GM21528 (cell line): ENCODE measurements around the gene IQSEC3.
"Not testable (repeated sequence)": the region's sequence is repeated elsewhere in the genome, so short reads cannot be mapped to it uniquely, and the experiment has no call there.

Experiments used
- ATAC-seq: cut with Tn5 transposase; IDR thresholded peaks from one replicate; pipeline ENCODE4 v1.9.1; 2021; ENCODE audit warnings: mild to moderate bottlenecking, moderate library complexity; ENCODE audit not compliant: unreplicated experiment, low FRiP score

Gene IQSEC3

DNA sequence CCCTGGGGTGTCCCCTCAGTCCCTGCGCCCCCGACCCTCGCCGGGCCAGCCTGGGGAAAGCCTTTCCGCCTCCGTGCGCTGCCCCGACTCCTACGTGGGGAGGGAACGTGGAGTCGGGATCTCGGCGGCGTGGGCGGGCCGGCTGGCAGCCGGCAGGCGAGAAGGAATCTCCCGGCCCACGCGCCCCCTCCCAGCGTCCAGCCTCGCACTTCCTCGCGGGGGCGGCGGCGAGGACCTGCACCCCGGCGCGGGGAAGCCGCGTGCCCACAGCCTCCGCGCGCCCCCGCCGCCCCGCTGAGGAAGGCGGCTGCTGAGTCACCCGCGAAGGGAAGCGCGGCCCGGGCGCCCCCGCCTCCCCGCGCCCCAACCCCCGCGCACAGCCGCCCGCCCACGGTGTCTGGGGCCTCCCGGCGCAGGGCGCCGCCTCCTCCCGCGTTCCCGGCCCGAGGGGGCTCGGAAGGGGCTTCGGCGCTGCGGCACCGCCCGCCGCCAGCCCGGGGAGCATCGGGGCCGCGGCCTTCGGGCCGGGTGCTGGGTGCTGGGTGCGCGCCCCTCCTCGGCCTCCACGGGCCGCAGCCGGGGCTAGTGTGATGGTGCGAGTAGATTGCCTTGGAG, 11.3 kb downstream of the IQSEC3 start:
- ATAC-seq, result not testable (repeated sequence)

DNA sequence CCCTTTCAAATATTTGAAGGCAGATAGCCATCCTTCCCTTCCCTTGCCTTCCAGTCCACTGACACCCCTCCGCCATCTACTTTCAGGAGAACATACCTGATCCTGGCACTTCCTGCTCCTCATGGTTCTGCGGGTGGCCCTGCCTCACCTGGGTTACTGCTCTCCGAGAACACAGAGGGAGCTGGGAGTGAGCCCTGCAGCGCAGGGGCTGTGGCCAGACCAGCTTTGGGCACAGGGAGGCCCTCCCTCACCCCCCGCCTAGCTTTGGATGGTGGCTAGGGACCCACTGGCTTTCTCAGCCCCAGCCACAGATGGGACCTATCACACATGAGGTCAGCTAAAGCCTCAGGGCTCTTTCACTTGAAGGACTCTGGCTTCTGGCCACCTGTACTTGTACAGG, 12.4 kb downstream of the IQSEC3 start:
- ATAC-seq, result no peak

DNA sequence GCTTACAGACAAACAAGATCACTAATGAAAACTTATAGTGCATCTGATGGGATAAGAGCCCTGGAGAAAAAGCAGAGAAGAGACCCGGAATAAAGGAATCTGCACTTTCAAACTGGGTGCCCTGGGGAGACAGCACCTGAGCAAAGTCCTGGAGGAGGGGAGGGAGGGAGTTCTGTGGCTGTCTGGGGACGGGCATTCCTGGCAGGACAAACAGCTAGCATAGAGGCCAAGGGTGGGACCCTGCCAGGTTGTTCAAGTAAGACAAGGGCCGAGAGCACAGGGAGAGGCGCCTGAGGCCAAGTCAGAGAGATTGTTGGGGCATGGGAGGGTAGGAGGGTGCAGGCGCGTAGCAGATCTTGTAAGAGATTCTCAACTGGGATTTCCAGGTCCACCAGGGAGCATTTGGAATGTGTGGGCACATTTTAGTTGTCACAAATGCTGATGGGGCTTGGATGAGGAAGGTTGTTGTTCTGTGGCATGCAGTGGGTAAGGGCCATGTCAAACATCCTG, 14.2 kb downstream of the IQSEC3 start:
- no peak for ATAC-seq

DNA sequence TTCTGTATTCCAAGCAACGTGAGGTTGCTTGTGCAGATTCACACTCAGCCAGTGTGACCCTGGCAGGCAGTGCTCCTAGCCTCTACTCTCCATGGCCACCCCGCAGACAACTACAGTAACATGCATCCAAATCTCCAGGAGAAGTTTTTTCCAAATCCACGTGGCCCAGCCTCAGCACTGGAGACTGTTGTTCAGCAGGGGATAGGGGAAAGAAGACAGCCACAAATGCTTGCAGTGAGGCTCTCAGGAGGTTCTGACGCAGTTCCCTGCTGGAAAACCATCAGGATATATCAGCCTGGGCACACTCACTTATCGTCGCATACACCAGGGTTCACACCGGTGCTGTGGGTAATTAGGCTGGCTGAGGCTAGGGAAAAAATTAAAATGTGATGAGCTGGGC, 16.2 kb downstream of the IQSEC3 start:
- no peak for ATAC-seq

DNA sequence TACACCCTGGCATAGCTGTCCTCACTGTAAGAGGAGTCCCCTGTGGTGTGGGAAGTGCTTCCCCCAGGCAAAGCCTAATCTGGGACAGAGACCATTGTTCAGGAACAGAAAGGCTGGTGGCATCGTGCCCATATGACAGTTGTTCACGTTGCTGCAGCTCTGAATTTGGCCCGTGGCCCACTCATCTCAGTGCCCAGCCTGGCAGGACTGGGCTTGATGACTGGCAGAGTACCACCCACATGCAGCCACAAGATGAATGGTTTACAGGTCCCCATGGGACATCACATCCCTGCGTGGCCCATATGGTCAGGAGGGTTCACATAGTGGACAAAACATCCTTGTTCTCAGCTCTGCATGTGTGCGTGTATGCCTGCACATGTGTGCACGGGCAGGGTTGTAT, 17.5 kb downstream of the IQSEC3 start:
- ATAC-seq, result no peak

DNA sequence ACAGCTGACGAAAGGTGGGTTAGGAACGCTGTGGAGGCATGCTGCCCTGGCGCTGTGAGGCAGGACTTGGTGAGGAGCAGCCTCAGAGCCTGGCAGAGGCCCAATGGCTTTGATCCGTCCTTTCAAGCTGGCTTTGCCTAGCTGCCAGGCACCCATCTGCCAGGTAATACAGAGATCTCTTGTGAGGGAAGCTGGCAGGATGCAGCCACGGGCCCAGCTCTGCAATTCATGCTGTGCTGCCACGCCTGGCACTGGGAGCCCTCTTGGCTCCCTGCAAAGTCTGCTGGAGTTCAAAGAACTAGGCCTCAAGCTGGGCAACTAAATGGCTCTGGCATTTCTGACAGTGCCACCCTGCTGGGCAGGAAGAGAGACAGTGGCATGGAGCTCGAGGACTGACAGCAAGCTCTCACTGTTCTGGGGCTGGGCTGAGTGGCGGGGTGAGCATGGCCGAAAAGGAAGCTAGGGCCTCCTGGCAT, 18.7 kb downstream of the IQSEC3 start:
- no peak for ATAC-seq

DNA sequence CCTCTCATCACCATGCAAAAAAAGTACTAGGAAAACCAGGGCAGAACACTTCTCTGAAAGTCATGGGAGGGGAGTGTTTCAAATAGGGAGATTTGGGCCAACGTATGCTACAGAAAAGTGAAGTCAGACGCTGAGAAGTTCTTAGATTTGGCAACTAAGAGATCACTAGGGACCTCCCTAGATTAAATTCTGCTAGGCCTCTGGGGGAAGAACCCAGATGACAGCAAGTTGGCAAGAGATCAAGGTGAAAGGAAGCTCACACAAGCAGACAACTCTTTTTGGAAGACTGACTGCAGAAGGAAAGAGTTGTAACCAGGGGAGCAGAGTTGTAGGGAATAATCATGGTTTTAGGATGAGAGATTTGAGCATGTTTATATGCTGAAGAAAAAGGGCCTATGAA, 20.7 kb downstream of the IQSEC3 start:
- no peak for ATAC-seq

DNA sequence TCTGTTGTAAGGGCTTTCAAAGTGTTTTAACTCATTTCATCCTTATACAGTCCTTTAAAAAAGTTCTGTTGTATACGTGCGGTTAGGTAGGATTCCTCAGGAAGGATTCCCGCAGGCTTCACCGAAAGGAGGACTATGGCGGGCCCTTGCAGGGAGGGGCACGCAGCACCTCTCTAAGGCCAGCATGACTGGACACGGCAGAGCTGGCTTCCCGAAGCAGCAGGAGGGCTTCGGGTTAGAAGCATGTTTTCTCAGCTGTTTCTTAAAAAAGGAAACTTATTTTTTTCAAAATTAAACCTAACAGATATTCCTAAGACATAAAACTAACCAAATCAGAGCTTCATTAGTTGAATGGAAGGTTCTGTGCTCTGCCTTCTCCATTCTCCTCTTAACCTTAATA, 21.3 kb downstream of the IQSEC3 start:
- no peak for ATAC-seq

DNA sequence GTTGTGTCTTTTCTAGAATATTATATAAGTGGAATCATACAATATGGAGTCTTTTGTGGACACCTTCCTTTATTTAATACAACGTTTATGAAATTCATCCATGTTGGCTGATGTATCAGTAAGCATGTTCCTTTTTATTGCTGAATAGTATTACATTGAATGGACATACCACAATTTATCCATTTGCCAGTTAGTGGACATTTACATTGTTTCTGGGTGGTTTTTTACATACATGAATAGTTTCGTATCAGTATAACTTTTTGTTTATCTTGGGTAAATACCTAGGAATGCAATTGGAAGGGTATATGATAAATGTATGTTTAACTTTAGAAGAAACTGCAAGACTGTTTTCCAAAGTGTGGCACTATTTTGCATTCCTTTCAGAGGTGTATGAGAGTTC, 23.1 kb downstream of the IQSEC3 start:
- ATAC-seq, result no peak

DNA sequence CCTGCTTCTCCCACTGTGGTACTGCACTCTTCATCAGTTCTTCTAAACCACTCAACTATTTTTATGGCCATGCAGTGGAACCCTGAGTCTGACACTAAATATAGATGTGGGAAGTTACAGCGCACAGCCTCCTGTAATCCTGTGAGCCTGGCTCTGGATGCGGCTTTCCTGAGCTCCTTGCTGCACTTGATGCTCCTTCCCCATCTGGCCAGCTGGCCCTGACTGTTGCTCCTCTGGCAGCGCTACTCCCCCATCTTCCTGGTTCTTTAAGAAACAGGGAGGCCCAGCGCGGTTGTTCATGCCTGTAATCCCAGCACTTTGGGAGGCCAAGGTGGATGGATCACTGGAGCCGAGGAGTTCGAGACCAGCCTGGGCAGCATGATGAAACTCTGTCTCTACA, 24.6 kb downstream of the IQSEC3 start:
- no peak for ATAC-seq

DNA sequence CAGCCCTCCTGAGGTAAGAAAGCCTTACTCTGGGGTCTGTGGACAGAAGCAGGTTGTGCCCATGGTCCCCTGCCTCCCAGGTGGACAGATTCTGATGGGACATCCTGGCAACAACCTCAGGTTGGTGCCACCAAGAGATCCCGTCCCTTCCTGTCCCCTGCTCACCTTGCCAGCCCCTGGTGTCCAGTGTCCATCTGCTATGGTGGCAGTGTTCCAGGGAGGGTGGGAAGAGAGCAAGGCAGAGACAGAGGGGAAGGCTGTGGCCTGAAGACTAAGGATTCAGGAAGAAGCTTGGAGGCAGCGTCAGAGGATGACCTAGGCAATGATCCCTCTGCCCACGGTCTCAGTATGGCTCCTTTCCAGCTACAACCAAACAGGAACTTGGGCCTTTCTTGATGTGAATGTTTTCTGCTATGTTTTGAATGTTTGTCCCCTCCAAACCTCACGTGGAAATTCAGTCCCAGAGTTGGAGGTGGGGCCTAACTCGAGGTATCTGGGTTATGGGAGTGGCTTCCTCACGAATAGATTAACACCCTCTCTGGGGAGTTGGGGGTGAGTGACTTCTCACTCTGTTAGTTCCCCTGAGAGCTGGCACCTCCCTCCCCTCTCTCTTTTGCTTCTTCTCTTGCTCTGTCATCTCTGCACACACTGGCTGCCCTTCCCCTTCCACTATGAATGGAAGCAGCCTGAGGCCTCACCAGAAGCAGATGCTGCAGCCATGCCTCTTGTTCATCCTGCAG, 26.9 kb downstream of the IQSEC3 start:
- no peak for ATAC-seq

DNA sequence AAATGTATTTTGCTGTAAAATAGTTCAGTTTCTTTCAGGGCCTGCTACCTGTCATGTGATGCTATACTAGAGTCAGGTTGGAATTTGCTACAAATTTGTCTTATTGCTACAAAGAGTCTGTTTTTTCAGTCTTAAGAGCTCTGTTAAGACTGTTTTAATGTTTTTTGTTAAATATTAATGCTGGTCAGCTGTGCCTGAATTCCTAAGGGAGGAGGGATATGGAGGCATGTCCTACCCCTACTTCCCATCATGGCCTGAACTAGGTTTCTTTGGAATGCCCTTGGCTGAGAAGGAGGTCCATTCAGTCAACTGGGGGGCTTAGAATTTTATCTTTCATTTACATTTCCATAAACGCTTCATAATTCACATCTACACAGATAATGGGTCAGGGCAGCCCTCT, 30.0 kb downstream of the IQSEC3 start:
- no peak for ATAC-seq

DNA sequence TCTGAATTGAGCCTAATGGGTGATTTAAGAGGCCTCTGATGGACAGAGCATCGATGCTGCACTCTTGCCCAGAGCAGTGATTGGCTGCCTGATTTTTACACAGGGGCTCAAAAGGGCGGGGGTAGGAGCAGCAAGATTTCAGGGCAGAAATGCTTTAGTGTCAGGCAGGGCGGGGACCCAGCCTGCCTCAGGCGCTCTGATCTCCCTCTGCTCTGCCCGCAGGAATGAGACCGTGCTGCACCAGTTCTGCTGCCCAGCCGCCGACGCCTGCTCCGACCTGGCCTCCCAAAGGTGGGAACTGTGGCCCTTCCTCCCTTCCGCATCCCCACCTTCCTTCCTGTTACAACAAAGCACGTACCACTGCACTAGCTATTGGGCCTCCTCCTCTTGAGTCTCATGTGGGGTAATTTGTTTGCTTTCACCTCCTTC, 32.4 kb downstream of the IQSEC3 start:
- no peak for ATAC-seq

DNA sequence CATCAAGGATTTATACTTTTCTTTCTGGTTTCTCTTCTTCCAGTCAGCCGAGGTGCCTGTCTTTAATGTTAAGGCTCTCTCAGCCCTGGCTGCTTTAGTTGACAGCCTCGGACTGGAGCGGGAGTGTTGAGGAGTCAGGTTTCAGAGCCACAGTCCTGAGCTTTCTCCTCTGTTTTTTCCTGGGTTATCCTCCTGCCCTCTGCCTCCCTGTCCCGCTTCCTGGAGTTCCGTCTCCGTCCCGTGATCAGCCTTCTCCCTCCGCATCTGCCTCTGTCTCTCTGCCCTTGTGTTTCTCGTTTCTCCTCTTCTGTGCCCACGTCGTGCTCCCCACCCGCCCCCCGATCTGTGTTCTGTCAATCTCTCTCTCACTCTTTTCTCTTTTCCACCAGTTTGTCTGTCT, 33.0 kb downstream of the IQSEC3 start:
- ATAC-seq, result no peak

DNA sequence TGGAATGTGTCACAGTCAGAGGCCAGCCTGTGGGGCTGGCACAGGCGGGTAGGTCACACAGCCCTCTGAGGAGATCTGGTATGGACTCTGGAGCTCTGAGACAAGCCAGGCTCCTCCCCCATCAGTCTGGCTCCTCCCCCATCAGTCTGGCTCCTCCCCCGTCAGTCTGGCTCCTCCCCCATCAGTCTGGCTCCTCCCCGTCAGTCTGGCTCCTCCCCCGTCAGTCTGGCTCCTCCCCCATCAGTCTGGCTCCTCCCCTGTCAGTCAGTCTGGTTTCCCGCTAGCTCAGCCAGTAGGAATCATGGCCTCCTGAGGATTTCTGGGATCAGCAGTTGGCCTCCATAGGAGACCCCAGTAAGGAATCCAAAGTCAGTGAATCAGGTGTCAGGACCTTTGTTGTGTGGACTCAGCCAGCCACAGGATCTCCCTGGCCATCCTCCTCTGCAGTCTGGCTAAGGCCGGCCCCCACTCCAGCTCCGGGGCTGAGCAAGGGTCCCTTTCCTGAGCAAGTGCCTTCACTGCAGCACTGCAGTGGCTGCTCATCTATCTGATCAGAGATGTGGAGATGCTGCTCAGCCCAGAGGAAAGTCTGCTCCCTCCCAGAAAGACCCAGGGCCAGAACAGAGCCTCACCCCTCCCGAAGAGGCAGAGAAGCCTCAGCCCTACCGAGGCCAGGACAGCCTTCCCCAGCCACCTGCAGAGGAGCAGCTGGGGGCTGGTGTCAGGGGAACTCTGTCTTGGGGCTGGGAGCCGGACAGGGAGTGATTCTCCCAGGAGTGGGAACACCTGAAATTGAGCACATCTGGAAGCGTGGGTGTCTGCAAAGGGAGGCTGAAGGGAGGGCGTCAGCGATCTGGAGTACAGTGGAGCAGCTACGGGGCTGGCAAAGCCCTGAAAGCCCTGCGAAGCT, 35.7 kb downstream of the IQSEC3 start:
- ATAC-seq, result no peak

DNA sequence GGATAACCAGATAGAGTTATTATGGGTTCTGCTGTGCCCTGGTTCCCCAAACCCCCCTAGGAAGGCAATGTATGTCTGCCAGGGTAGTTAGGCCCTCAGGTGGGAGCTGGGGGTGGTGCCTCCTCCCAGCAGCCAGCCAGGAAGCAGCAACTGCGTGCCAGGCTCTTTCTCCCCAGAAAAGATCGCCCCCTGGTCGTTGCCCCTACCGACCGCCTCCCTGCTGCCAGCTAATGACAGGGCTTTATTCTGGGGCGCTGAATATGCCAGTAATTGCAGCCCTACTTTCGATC, 36.3 kb downstream of the IQSEC3 start:
- ATAC-seq, result no peak

DNA sequence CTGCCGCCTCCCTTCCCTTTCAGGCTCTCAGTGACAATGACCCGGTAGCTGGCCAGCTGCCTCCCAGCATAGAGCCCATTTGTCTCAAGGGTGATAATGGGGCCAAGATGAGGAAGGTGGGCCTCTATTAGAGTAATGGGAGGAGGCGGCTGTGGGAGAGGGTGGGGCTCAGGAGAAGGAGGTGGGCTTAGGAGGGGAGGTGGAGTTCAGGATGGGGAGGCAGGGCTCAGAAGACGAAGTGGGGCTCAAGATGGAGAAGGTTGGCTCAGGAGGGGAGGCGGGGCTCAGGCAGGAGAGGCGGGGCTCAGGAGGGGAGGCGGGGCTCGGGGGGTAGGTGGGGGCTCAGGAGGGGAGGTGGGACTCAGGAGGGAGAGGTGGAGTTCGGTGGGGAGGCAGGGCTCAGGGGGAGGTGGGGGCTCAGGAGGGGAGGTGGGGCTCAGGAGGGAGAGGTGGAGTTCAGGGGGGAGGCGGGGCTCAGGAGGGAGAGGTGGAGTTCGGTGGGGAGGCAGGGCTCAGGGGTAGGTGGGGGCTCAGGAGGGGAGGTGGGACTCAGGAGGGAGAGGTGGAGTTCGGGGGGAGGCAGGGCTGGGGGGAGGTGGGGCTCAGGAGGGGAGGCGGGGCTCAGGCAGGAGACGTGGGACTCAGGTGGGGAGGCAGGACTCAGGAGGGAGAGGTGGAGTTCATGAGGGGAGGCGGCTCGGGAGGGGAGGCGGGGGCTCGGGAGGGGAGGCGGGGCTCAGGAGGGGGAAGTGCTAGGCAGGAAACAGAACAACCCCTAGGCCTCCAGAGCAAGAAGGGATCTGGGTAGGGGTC, 36.8 kb downstream of the IQSEC3 start:
- no peak for ATAC-seq

DNA sequence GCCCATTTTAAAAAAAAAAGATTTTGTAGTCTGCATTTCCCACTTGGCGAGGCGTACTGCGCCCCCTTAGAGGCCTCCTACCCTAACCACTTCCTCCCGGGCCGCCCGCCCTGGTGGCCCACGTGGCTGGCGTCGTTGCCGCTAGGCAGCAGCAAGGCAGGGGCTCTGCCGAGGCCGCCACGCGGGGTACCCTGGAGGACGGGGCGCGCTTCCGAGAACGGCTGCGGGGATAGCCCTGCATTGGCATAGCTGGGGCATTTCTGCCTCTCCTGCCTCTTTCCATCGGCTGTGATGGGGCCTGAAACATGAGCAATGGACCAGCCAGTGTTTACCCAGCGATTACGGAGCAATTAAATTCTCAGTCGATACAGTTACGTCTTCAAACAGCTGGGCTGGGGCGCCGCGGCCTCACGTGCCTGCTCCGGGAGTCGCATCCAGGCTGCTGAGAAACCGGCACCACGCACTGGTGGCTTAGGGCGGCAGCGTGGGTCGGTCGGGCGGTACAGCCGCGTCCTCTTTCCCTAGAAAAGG, 38.0 kb downstream of the IQSEC3 start:
- no peak for ATAC-seq

DNA sequence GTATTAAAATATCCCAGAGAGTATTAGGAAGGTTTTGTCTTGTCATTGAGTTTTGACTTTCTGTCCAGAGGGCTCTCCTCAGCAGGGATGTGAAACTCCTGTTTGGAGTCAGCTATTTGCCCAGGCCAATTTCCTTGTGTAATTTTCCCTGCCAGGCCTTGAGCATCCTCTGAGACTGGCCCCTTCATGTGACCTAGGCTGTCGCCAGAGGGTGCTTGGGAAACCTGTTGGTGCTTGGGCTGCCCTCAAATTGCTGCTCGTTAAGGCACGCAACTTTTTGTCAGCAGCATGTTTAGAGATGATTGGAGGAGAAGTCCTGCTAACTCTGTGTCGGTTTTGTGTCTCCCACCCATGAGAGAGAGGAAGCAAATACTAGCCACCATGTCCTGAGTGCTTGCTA, 39.1 kb downstream of the IQSEC3 start:
- ATAC-seq, result no peak

DNA sequence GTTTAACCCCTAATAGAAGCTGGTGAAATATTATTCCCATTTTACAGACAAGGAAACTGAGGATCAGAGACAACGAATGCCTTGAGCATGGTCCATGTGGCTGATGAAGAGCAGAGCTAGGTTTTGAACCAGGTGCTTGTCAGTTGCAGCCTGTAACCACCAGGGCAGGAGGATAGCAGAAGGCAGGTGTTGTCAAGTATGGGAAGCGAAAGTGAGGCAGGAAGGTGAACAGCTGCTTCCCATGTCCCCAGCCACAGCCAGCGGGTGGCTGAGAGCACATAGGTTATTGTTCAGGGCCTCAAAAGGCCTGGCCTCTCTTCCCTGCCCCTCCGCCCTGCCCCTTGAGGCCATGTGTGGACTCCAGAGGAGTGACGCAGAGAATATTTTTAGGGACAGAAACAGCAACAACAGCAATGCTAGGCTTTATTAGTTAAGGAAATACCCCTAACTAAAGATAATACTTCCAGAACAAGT, 39.6 kb downstream of the IQSEC3 start:
- peak; percentile 96 for ATAC-seq
